ENCODE measurements around the gene UNC13C.

DNA sequence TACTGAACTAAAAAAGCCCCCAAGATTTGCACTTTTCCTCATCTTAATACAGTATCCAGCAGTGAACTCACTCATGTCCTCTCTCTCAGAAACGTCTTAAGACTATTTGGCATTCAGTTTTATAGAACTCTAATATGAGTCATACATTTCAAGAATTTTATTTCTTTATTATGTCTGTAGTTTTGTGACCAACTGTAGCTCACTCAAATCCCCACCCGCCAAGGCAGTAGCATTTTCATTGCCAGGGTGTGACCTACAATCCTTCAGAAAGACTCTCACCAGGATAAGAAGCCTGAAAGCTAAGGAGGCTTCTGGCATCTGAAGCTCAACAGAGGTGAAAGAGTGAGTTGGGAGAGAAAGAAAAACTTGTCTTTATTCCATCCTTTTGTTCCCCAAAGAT is 681.4 kb downstream of the UNC13C start:
- TF ChIP-seq, protein P1, sequence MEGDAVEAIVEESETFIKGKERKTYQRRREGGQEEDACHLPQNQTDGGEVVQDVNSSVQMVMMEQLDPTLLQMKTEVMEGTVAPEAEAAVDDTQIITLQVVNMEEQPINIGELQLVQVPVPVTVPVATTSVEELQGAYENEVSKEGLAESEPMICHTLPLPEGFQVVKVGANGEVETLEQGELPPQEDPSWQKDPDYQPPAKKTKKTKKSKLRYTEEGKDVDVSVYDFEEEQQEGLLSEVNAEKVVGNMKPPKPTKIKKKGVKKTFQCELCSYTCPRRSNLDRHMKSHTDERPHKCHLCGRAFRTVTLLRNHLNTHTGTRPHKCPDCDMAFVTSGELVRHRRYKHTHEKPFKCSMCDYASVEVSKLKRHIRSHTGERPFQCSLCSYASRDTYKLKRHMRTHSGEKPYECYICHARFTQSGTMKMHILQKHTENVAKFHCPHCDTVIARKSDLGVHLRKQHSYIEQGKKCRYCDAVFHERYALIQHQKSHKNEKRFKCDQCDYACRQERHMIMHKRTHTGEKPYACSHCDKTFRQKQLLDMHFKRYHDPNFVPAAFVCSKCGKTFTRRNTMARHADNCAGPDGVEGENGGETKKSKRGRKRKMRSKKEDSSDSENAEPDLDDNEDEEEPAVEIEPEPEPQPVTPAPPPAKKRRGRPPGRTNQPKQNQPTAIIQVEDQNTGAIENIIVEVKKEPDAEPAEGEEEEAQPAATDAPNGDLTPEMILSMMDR (conservative IDR thresholded peaks at IDR 0.05 in 1 of 2, IDR thresholded peaks at IDR 0.05 in 1 of 2; ENCODE audit: extremely low read depth in 1 of 2, insufficient read depth in 1 of 2, low read depth in 1 of 2, low read length in 2 of 2) = no peak
- no peak for TF ChIP-seq EZH2 (IDR thresholded peaks at IDR 0.05; ENCODE audit: borderline replicate concordance, low read length)
